ENCODE data around the gene GDI2.

Gene GDI2

GRCh38 chr10:5741276-5741675 lies 72.0 kb downstream of the GDI2 start:
- Histone ChIP-seq H2AFZ (ENCODE audit: low read length) (no peak overlapping the region), H3K27ac (ENCODE audit: low read depth, low read length, poor library complexity, severe bottlenecking) (no peak overlapping the region), H3K79me2 (ENCODE audit: insufficient read depth, low read length) (no peaks in the 10 kb centered on the region), H3K9me3 (ENCODE audit: low read length) (no peaks in the 10 kb centered on the region), H4K20me1 (ENCODE audit: insufficient read depth, low read length) (no peaks in the 10 kb centered on the region), H3K36me3 (ENCODE audit: insufficient read depth, low read length) (peaks cover 84% of the 10 kb centered on the region), H3K4me3 (ENCODE audit: low read depth, low read length, poor library complexity, severe bottlenecking) (no peak overlapping the region), H3F3A (ENCODE audit: insufficient read depth, low read length) (no peaks in the 10 kb centered on the region), H3K27me3 (ENCODE audit: insufficient read depth, low read length) (no peaks in the 10 kb centered on the region), H3K4me1 (ENCODE audit: insufficient read depth, low read length, severe bottlenecking) (peaks cover 9% of the 10 kb centered on the region), H3K9ac (ENCODE audit: low read length) (no peak overlapping the region), H3K4me2 (ENCODE audit: low read length) (no peak overlapping the region), H3K9me2 (ENCODE audit: low read depth, low read length) (no peaks in the 10 kb centered on the region)
- TF ChIP-seq, protein P1, sequence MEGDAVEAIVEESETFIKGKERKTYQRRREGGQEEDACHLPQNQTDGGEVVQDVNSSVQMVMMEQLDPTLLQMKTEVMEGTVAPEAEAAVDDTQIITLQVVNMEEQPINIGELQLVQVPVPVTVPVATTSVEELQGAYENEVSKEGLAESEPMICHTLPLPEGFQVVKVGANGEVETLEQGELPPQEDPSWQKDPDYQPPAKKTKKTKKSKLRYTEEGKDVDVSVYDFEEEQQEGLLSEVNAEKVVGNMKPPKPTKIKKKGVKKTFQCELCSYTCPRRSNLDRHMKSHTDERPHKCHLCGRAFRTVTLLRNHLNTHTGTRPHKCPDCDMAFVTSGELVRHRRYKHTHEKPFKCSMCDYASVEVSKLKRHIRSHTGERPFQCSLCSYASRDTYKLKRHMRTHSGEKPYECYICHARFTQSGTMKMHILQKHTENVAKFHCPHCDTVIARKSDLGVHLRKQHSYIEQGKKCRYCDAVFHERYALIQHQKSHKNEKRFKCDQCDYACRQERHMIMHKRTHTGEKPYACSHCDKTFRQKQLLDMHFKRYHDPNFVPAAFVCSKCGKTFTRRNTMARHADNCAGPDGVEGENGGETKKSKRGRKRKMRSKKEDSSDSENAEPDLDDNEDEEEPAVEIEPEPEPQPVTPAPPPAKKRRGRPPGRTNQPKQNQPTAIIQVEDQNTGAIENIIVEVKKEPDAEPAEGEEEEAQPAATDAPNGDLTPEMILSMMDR (IDR thresholded peaks at IDR 0.05; ENCODE audit: low read length), result no peak
- no peak for TF ChIP-seq EZH2 (IDR thresholded peaks at IDR 0.05; ENCODE audit: borderline replicate concordance, low read length)

GRCh38 chr10:5738427-5738826 lies 74.8 kb downstream of the GDI2 start:
- H3F3A ChIP-seq (ENCODE audit: insufficient read depth, low read length), result no peaks in the 10 kb centered on the region

GRCh38 chr10:5737352-5737751 lies 75.9 kb downstream of the GDI2 start:
- Histone ChIP-seq H3K9me3 (ENCODE audit: low read length) (no peaks in the 10 kb centered on the region), H3K79me2 (ENCODE audit: insufficient read depth, low read length) (no peaks in the 10 kb centered on the region), H3F3A (ENCODE audit: insufficient read depth, low read length) (no peaks in the 10 kb centered on the region)

More at GRCh38 chr10:5738427-5738826, 74.8 kb downstream of the GDI2 start:
- H3K9me3 ChIP-seq (ENCODE audit: low read length), result no peaks in the 10 kb centered on the region
- no peaks in the 10 kb centered on the region for H3K9me2 ChIP-seq (ENCODE audit: low read depth, low read length)
- H3K4me2 ChIP-seq (ENCODE audit: low read length), result no peak overlapping the region
- H3K27me3 ChIP-seq (ENCODE audit: insufficient read depth, low read length), result no peaks in the 10 kb centered on the region
- no peak overlapping the region for H3K4me3 ChIP-seq (ENCODE audit: low read depth, low read length, poor library complexity, severe bottlenecking)
- TF ChIP-seq, protein P1 (IDR thresholded peaks at IDR 0.05; ENCODE audit: low read length), result no peak
- no peak for TF ChIP-seq EZH2 (IDR thresholded peaks at IDR 0.05; ENCODE audit: borderline replicate concordance, low read length)
- H4K20me1 ChIP-seq (ENCODE audit: insufficient read depth, low read length), result no peaks in the 10 kb centered on the region
- H3K9ac ChIP-seq (ENCODE audit: low read length), result no peak overlapping the region
- H3K27ac ChIP-seq (ENCODE audit: low read depth, low read length, poor library complexity, severe bottlenecking), result no peak overlapping the region
- peaks cover 77% of the 10 kb centered on the region for H3K36me3 ChIP-seq (ENCODE audit: insufficient read depth, low read length)
- peaks cover 9% of the 10 kb centered on the region for H3K4me1 ChIP-seq (ENCODE audit: insufficient read depth, low read length, severe bottlenecking)
- H3K79me2 ChIP-seq (ENCODE audit: insufficient read depth, low read length), result no peaks in the 10 kb centered on the region
- H2AFZ ChIP-seq (ENCODE audit: low read length), result no peak overlapping the region

More at GRCh38 chr10:5737352-5737751, 75.9 kb downstream of the GDI2 start:
- no peak overlapping the region for H2AFZ ChIP-seq (ENCODE audit: low read length)
- no peak overlapping the region for H3K27ac ChIP-seq (ENCODE audit: low read depth, low read length, poor library complexity, severe bottlenecking)
- H3K9me2 ChIP-seq (ENCODE audit: low read depth, low read length), result no peaks in the 10 kb centered on the region
- H3K27me3 ChIP-seq (ENCODE audit: insufficient read depth, low read length), result no peaks in the 10 kb centered on the region
- peaks cover 9% of the 10 kb centered on the region for H3K4me1 ChIP-seq (ENCODE audit: insufficient read depth, low read length, severe bottlenecking)
- H3K36me3 ChIP-seq (ENCODE audit: insufficient read depth, low read length), result peaks cover 75% of the 10 kb centered on the region
- H4K20me1 ChIP-seq (ENCODE audit: insufficient read depth, low read length), result no peaks in the 10 kb centered on the region
- TF ChIP-seq EZH2 (IDR thresholded peaks at IDR 0.05; ENCODE audit: borderline replicate concordance, low read length), result no peak
- TF ChIP-seq, protein P1 (IDR thresholded peaks at IDR 0.05; ENCODE audit: low read length), result peak; percentile 38
- no peak overlapping the region for H3K9ac ChIP-seq (ENCODE audit: low read length)
- no peak overlapping the region for H3K4me2 ChIP-seq (ENCODE audit: low read length)
- no peak overlapping the region for H3K4me3 ChIP-seq (ENCODE audit: low read depth, low read length, poor library complexity, severe bottlenecking)
